Activated naive CD8-positive, alpha-beta T cell treated with anti-CD3 and anti-CD28 coated beads, Interleukin-2, amount 50 U/mL, for 24 hours (primary cell): Measurements from ENCODE around the gene WDFY4.

ENCODE experiments used
- ATAC-seq: fragments of 150-1000 bp; cut with Tn5 transposase; one replicate; pipeline ENCODE4 v1.10.0; 2021
- DNase-seq: peaks from one replicate; pipeline ENCODE4 v3.0.0; 2021
- H3K27ac Mint-ChIP-seq: one replicate; pipeline ENCODE4 v1.8.0; 2021; ENCODE audit warnings: mild to moderate bottlenecking, mixed read lengths
- H3K27me3 Mint-ChIP-seq: one replicate; pipeline ENCODE4 v1.8.0; 2021; ENCODE audit warnings: mixed read lengths
- H3K36me3 Mint-ChIP-seq: one replicate; pipeline ENCODE4 v1.8.0; 2021; ENCODE audit warnings: low read depth, mixed read lengths
- H3K4me1 Mint-ChIP-seq: one replicate; pipeline ENCODE4 v1.8.0; 2021; ENCODE audit warnings: mixed read lengths
- H3K4me3 Mint-ChIP-seq: one replicate; pipeline ENCODE4 v1.8.0; 2021; ENCODE audit warnings: mild to moderate bottlenecking, moderate library complexity, mixed read lengths
- H3K9me3 Mint-ChIP-seq: one replicate; pipeline ENCODE4 v1.8.0; 2021; ENCODE audit warnings: mixed read lengths

The WDFY4 gene

DNA sequence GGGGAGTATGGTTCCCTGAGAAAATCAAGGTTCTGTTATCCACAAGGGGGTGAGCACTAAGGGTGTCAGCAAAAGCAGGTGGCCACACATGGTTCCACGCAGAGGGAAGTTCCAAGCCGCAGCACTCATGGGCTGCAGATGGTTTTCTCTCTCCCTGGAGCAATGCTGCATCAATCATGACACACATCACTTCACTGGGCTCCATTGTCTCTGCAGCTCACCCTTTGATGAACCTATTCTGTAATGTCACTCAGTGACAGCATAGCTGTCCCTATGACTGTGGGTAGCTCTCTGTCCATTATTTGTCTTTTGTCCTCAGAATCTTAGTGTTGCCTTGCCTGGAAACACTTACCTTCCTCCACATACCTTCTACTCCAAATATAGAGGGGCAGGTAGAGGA, 220.2 kb downstream of the WDFY4 start:
- no peaks in the 10 kb centered on the region for H3K36me3 Mint-ChIP-seq
- H3K4me3 Mint-ChIP-seq: no peak overlapping the region
- H3K9me3 Mint-ChIP-seq: no peaks in the 10 kb centered on the region
- no peak for ATAC-seq
- DNase-seq: no peak
- H3K27ac Mint-ChIP-seq: no peak overlapping the region
- no peaks in the 10 kb centered on the region for H3K4me1 Mint-ChIP-seq
- peaks cover 1% of the 10 kb centered on the region for H3K27me3 Mint-ChIP-seq

DNA sequence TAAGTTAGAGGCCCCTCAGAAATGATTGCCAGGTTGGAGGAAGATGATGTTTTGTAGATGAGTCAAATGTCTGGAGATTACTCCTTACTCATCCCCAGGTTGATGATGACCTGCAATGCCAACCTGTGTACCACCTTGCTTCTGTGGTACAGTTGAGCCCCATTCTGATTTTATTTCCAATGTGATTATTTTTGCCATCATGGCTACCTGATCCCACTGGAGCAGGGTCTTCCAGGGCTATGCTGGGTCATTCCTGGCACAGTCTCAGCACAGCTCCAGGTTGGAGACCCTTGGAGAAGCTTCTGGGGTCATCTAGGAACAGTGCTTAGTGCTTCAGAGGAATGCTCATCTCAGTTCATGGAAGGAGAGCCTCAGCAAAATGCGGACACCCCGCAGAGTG, 220.6 kb downstream of the WDFY4 start:
- DNase-seq (no peak), ATAC-seq (no peak)
- no peaks in the 10 kb centered on the region for H3K9me3 Mint-ChIP-seq
- H3K27me3 Mint-ChIP-seq: peaks cover 1% of the 10 kb centered on the region
- no peaks in the 10 kb centered on the region for H3K4me1 Mint-ChIP-seq
- no peaks in the 10 kb centered on the region for H3K36me3 Mint-ChIP-seq
- H3K4me3 Mint-ChIP-seq: no peak overlapping the region
- no peak overlapping the region for H3K27ac Mint-ChIP-seq

DNA sequence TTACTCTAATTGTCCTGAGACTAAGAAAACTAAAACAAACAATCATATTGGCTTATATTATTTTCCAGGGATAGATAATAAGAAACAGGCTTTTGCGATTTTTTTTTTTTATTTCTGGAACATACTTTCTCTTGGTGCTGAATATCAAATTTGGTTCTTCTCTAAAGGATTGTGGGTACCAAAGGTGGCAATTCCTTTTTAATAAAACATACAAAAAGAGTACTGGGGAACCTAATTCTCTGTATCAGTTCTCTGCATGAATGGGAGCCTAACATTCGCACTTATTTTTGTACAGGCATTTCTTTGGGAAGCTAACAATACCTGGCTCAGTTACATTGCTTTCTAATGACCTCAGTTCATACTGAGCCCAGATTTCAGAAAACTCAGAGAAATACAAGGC, 222.2 kb downstream of the WDFY4 start:
- peaks cover 1% of the 10 kb centered on the region for H3K27me3 Mint-ChIP-seq
- H3K9me3 Mint-ChIP-seq: no peaks in the 10 kb centered on the region
- no peak overlapping the region for H3K4me3 Mint-ChIP-seq
- H3K36me3 Mint-ChIP-seq: no peaks in the 10 kb centered on the region
- H3K4me1 Mint-ChIP-seq: no peaks in the 10 kb centered on the region
- no peak overlapping the region for H3K27ac Mint-ChIP-seq
- no peak for ATAC-seq
- no peak for DNase-seq

DNA sequence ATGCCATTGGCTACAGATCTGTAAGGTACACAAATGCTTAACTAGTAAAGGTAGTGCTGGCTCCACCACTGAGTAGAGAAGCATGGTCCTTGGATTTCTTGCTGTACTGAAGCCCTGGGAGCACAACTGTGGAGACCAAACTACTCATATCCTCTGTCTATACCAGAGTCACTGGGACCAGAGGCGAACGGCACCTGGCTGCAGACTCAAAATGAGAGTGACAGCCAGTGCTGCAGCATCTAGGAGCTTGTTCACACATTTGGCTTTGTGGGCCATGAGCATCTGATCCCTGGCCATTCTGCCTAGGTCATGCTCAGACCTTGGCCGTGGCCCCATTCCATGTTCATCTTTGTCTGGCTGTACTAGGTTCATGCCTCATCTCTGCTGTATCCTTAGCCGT, 223.1 kb downstream of the WDFY4 start:
- ATAC-seq (no peak), DNase-seq (no peak)
- H3K27me3 Mint-ChIP-seq: peaks cover 1% of the 10 kb centered on the region
- H3K4me3 Mint-ChIP-seq: no peak overlapping the region
- H3K4me1 Mint-ChIP-seq: no peaks in the 10 kb centered on the region
- H3K9me3 Mint-ChIP-seq: no peaks in the 10 kb centered on the region
- no peak overlapping the region for H3K27ac Mint-ChIP-seq
- no peaks in the 10 kb centered on the region for H3K36me3 Mint-ChIP-seq

DNA sequence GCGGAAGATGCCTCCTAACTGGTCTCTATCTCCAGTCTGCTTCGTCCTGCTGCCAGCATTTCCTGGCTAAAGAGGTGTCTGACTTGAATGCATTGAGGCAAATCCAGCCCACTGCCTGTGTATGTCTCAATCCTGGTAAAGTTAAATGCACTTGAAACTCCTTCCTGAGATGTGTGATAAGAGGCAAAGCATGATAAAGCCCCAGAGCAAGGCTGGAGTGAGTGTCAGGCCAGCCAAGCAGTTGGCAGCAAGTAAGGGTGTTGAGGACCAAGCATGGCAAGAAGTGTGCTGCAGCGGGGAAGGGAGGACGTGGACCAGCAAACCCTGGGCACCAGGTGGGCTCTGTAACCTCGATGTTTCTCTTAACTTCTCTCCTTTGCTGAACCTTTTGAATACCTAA, 225.9 kb downstream of the WDFY4 start:
- no peaks in the 10 kb centered on the region for H3K27me3 Mint-ChIP-seq
- H3K36me3 Mint-ChIP-seq: no peaks in the 10 kb centered on the region
- H3K4me3 Mint-ChIP-seq: no peak overlapping the region

DNA sequence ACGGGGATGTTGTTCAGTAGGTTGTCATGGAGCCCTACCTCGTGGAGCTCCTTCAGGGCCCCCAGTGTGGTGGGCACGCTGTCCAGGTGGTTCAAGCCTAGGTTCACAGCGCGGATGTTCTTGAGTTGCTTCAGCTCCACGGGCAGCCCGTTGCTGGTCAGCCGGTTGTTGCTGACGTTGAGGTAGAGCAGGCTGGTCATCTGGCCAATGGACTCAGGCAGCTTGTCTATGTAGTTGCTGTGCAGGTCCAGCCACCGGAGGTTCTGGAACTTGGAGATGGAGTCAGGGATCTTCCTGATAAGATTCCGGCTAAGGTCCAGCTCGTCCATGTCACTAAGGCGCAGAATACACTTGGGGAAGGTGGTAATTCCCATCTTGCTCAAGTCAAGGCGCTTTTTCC, 229.0 kb downstream of the WDFY4 start:
- no peaks in the 10 kb centered on the region for H3K27me3 Mint-ChIP-seq
- H3K36me3 Mint-ChIP-seq: no peaks in the 10 kb centered on the region
- DNase-seq: no peak
- ATAC-seq: no peak
- H3K4me3 Mint-ChIP-seq: no peak overlapping the region
- no peaks in the 10 kb centered on the region for H3K4me1 Mint-ChIP-seq
- H3K27ac Mint-ChIP-seq: no peak overlapping the region
- H3K9me3 Mint-ChIP-seq: no peaks in the 10 kb centered on the region

More for the DNA sequence above, 225.9 kb downstream of the WDFY4 start:
- no peaks in the 10 kb centered on the region for H3K4me1 Mint-ChIP-seq
- no peaks in the 10 kb centered on the region for H3K9me3 Mint-ChIP-seq
- no peak overlapping the region for H3K27ac Mint-ChIP-seq
- ATAC-seq (no peak), DNase-seq (no peak)

DNA sequence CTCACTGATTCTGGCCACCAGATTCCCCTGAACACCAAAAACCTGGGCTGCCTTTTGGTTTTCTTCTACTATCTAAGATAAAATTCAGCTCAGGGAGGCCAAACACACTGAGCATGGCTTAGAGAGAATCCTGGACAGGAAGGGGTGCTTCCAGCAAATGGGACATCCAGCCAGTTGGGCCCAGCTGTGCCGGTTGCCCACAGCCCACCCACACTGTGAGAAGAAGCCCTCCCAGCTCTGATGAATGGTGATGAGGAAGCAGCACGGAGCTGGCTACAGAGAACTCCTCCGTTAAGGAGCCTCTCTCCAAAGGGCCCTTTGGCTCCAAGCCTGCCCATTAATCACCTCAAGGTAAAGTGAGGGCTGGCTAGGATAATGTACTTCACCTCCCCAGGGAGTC, 239.1 kb downstream of the WDFY4 start:
- Mint-ChIP-seq H3K4me1 (no peaks in the 10 kb centered on the region), H3K9me3 (no peaks in the 10 kb centered on the region), H3K36me3 (no peaks in the 10 kb centered on the region), H3K27me3 (no peaks in the 10 kb centered on the region), H3K27ac (no peak overlapping the region), H3K4me3 (no peak overlapping the region)
- ATAC-seq (no peak), DNase-seq (no peak)

DNA sequence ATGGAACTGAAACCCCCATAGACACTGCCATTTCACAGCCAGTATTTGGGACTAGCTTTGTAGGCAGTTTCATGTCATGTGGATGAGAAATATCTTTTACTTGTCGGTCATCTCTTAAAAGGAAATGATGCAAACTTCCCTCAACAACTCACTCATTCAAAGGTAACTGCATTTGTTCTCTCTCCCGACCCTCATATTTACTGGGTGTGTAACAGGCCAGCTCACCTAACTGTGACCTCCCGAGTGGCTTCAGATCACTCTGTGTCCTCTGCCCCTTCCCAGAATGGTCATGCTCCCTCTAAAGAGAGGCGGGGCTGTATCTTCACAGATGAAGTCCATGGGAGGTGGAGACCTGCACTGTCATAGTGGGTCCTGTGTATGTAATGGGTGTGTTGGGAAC, 240.3 kb downstream of the WDFY4 start:
- no peak for DNase-seq

DNA sequence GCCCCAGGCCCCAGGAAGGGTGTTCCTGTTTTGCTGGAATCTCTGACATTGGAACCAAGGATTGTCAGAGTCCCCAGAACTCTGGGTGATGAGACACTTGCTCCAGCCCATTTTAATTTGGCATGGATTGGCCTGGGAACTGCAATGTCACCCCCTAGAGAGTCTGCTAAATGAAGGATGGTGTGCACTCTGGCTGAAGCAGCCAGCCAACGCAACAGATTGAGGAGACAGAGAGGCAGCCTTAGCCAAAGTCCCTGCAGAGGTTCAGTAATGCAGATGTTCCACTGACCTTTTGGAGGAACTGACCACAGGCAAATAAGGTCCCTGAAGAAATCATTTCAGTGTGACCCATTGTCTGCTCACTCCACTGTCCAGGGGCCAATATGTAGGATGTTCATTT, 241.6 kb downstream of the WDFY4 start:
- Mint-ChIP-seq H3K36me3 (no peaks in the 10 kb centered on the region), H3K4me3 (no peak overlapping the region), H3K4me1 (no peaks in the 10 kb centered on the region), H3K27me3 (peaks cover 2% of the 10 kb centered on the region), H3K9me3 (no peaks in the 10 kb centered on the region), H3K27ac (no peak overlapping the region)
- ATAC-seq (no peak), DNase-seq (no peak)

More for the DNA sequence above, 240.3 kb downstream of the WDFY4 start:
- ATAC-seq: no peak
- H3K4me1 Mint-ChIP-seq: no peaks in the 10 kb centered on the region
- no peaks in the 10 kb centered on the region for H3K36me3 Mint-ChIP-seq
- no peaks in the 10 kb centered on the region for H3K9me3 Mint-ChIP-seq
- no peak overlapping the region for H3K4me3 Mint-ChIP-seq
- H3K27me3 Mint-ChIP-seq: peaks cover 2% of the 10 kb centered on the region
- no peak overlapping the region for H3K27ac Mint-ChIP-seq

DNA sequence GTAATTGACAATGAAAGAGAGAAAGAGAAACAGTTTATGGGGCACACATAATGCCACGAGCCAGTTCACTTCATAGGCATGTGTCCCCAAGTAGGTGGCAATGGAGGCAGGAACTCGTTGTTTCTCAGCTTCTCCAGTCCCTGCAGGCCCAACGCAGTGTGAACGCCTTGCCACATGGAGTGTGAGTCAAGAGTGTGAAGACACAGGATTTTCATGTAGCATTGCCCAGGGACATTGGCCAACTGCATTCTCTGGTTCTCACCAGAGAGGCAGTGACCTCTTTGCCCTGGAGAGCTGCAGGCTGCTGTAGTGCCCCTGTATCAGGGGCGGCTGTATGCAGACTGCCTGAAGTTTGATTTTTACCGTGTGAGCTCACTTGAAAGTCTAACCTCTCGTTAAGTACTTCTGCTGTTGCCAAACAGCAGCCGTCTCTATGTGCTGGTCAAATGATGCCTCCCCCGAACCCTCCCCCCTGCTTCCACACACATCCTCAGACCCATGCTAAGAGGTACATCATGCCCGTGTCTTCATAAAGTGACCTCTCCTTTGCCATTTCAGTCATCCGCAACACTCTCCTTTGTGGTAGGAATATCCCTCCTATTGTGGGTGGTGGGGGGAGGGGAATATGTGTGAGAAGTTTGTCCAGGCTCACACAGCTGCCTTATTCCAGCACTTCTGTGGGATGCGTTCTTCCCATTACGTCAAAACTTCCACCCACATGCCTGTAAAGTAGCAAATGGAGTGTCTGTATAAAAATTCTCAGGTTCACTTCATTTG, 242.3 kb downstream of the WDFY4 start:
- DNase-seq: no peak

DNA sequence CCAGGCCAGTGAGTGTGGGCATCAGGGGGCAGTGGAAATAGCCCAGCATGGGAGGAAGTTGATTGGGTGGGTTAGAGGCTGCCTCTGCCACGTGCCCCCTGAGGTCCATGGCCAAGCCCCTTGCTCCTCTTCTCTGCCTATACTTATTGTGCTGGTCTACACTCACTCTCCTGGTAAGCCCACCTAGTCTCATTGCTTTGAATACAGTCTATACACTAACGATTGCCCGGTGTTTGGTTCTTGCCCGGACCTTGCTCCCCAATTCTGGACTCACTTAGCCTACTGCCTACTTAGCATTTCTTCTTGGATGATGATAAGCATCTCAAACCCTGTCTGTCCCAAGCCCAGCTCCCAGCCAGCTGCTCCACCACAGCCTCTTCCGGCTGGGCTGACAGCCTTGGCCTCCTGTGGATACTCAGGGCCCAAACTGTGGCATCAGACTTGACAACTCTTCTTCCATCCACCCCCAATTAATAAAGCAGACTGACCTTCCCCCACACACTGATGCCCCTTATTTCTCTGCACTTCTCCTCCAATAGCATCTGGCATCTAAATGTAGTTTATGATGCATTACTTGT, 244.8 kb downstream of the WDFY4 start:
- Mint-ChIP-seq H3K4me1 (no peaks in the 10 kb centered on the region), H3K9me3 (no peaks in the 10 kb centered on the region), H3K27ac (no peak overlapping the region), H3K27me3 (peaks cover 2% of the 10 kb centered on the region), H3K36me3 (no peaks in the 10 kb centered on the region), H3K4me3 (no peak overlapping the region)
- ATAC-seq (no peak), DNase-seq (no peak)

More for the DNA sequence above, 242.3 kb downstream of the WDFY4 start:
- Mint-ChIP-seq H3K36me3 (no peaks in the 10 kb centered on the region), H3K27me3 (peaks cover 2% of the 10 kb centered on the region), H3K4me1 (no peaks in the 10 kb centered on the region), H3K27ac (no peak overlapping the region), H3K4me3 (no peak overlapping the region), H3K9me3 (no peaks in the 10 kb centered on the region)
- ATAC-seq: no peak

DNA sequence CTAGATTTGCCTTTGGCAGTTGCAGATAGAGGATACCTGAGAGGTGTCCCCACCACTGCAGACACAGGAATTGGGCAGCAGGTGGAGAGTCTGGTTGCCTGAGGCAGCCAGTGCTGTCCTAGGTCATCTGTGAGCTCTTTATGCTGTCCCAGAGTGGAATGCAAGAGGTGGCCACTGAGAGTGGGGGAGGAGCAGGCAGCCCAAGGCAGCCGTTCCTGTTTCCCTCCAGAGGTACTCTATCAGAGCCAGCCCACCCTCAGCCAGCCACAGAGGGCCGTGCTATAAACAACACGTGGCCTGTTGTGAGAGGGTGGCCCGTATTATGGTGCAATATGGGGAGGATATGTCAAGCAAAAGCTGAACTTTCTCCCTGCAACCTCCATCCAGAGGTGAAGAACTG, 246.5 kb downstream of the WDFY4 start:
- DNase-seq (no peak), ATAC-seq (no peak)
- Mint-ChIP-seq H3K36me3 (no peaks in the 10 kb centered on the region), H3K4me3 (no peak overlapping the region), H3K27me3 (peaks cover 2% of the 10 kb centered on the region), H3K9me3 (no peaks in the 10 kb centered on the region), H3K4me1 (no peaks in the 10 kb centered on the region), H3K27ac (no peak overlapping the region)

DNA sequence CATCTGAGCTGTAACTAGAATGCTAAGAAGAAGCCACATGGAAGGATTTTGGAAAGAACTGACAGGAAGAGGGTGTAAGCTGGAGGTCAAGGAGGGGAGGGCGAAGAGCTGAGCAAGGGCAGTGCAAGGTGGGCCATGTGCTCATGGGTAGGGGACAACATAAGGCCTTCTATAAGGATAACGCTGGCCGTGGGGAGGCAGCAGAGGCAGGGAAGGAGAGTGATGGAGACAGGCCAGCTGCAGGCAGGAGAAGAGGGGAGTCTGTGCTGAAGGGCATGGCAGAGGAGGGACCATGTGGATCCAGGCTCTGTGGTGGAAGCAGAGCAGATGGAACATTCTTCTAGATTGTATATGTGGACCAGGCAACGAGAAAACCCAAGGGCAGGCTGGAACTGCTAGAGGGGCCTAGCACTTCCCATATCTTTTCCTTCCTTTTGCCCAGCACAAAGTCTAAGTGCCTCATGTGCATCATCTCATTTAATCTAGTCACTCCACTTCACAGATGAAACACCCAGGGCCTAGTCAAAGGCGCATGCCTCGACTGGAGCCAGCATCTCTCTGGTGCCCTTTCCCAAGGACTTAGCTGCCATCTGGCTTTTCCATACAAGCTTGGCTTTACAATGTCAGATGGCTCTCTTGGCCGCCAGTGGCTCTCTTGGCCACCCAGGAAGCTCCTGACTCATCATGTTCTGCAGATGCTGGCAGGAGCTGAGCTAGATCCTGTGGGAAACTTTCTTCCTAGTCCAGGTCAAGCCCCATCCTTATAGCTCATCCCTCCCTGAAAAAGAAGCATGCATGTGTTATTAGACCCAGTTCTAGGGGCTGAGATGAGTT, 248.4 kb downstream of the WDFY4 start:
- peaks cover 2% of the 10 kb centered on the region for H3K27me3 Mint-ChIP-seq
- no peaks in the 10 kb centered on the region for H3K9me3 Mint-ChIP-seq
- DNase-seq (no peak), ATAC-seq (no peak)
- H3K36me3 Mint-ChIP-seq: no peaks in the 10 kb centered on the region
- H3K4me1 Mint-ChIP-seq: no peaks in the 10 kb centered on the region
- H3K4me3 Mint-ChIP-seq: no peak overlapping the region
- H3K27ac Mint-ChIP-seq: no peak overlapping the region

DNA sequence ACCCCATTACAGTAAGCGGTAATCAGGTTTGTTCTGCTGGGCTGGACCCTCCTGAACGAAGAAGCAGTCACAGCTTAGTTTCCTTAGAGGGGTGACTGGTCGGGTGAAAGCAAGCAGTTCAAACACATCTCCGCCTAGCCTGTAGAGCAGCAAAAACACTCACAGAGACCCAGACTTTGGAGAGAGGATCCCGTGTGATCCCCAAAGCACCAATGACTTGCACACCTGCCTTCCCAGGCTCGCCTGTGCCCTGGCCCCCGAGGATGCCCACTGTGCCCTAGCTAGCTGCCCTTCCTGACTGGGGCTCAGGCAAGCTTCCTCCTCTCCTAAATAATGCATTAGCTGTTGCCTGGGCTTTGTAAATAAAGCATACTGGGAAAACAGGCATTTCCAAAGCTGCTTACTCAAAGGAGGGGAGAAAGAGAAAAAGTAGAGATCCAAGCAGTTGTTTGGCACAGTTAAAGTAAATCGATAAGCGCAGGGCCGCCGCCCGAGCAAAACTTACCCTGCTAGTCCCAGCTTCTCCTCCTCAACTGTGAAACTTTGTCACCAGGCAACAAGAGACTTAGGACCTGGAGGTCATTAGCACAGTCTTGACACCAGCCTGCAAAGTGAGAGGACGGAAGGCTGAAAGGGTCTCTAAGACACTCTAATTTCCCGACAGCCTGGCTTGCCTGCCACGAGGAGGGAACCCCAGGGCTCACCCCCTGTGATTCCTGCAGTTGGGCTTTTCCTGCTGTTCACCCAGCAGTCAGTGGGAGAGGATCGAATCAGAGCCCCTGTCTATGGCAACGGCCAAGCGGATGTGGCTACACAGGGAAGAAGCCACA, 250.2 kb downstream of the WDFY4 start:
- no peaks in the 10 kb centered on the region for H3K27me3 Mint-ChIP-seq
- no peak overlapping the region for H3K4me3 Mint-ChIP-seq
- no peak overlapping the region for H3K27ac Mint-ChIP-seq
- no peak for DNase-seq
- ATAC-seq: no peak
- H3K4me1 Mint-ChIP-seq: no peaks in the 10 kb centered on the region
- H3K36me3 Mint-ChIP-seq: no peaks in the 10 kb centered on the region
- no peaks in the 10 kb centered on the region for H3K9me3 Mint-ChIP-seq
